HG02840 (cell line): ENCODE results near the gene POLR2M.

ENCODE experiments used
- ATAC-seq: cut with Tn5 transposase; IDR thresholded peaks from one replicate; pipeline ENCODE4 v1.9.1; 2021; ENCODE audit warnings: mild to moderate bottlenecking, moderate library complexity, moderate number of reproducible peaks; ENCODE audit not compliant: unreplicated experiment, low FRiP score

POLR2M gene

DNA sequence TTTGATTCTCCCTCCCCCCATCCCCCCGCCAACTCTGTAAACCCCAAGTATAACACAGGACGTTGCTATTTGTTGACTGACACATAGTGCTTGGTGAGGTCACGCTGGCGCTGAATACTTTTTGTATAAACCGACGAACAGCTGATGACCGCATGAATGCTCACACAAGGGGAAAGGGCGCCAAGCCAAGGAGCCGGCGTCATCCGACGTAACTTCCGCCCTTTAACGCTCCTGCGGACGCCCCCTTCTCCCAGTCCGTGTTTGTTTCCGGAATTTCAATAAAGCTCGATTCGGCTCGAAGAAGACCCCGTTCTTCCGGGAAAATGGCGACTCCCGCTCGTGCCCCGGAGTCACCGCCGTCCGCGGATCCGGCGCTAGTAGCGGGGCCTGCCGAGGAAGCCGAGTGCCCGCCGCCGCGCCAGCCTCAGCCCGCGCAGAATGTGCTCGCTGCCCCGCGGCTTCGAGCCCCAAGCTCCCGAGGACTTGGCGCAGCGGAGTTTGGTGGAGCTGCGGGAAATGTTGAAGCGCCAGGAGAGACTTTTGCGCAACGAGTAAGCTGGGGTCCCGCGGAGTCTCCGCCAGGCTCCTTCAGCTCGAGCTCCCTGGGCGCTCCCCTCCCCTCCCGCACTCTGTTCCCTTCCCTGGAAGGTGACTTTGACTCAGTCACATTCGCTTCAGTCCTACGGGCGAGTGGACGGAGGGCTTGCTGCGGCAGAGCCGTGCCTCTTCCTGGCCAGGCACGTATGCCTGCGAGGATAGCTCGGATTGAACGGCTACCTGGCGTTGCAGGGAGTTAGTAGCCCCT is at the start of gene POLR2M:
Gene POLR2M, plus strand, starts transcription at position 310 of the 805 bp plus-strand sequence. Its CDS starts 129 bp downstream, at position 439.
- ATAC-seq = peak; percentile 89

DNA sequence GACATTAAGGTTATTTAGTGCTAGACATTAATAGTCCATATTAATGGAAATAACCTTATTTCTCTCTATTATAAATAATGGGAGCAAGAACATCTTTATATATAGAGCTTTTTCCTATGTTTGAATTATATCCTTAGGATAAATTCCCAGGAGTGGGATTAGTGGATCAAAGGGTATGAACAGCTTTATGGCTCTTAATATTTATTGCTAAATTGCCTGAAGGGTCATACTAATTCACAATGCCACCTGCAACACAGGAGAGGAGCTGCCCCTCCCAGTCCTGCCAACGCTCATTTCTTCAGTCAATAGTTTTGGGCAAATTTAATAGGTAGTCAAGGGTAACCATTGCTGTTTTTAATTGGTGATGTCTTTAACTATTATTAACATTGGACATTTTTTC is 48.9 kb upstream of the POLR2M start:
- no peak for ATAC-seq

DNA sequence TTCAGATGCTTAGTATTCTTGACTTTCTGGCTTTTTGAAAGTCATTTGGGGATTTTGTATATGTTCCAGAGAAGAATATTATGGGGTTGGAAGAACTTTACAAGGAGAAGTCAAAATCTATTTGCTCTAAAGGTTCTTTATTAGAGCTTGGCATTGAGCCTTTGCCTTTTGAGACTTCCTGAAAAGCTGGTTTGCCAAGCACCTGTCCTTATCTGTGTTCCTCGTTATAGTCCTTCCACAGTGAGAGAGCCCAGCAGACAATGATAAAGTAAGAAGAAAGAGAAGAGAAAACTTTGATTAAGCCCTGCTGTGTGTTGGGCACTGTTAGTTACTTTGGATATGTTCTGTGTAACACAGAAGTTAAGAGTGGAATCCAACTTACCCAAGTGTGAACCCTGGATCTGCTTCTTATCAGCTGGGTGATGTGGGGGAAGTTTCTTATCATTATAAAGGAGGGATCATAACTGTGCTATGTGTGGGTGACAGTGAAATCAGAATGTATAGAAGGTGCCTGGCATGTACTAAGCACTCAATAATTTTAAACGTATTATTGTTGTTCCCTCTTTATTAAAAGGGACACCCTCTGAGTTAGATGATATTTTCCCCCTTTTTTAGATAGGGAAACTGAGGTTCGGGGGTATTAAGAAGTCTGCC is 44.3 kb upstream of the POLR2M start:
- no peak for ATAC-seq

- ATAC-seq = no peak
Observed at GRCh38 chr15:57662802-57663201, 43.7 kb upstream of the POLR2M start.

DNA sequence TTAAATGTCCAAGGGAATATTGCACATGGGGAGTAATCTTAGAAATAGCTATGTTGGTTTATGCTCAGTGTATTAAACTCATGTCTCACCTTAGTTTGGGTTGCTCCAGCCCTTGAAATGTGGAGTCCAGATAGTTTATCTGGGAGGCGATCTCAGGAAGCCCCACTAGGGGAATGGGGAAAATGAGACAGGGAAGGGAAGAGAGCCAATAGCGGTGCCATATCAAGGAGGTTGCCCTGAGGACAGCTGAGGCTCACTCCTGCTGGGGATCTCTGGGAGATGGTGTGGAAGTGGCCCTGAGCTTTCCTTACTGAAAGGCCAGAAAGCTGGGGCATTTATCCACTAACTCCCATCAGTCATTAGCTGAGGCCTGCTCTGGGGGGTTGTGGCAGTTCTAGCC is 43.3 kb upstream of the POLR2M start:
- no peak for ATAC-seq

DNA sequence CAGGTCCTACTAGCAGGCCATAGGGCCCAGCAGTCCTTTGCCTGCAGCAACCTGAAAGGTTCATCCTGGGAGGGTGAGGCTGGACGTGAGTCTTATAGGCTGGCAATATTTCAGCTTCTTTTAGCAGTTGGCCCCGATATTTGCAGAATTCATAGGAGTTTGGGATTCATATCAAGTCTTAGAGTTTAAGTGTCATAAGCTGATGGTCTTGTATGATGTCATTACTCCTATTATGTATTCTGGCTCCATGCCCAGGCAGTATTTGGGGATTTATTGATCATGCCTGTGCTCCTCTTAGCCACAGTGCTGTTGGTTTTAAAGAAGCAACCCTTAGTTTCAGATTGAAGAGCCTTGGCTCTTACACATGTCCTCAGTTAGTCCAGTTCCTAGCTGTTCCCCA is 41.3 kb upstream of the POLR2M start:
- no peak for ATAC-seq

DNA sequence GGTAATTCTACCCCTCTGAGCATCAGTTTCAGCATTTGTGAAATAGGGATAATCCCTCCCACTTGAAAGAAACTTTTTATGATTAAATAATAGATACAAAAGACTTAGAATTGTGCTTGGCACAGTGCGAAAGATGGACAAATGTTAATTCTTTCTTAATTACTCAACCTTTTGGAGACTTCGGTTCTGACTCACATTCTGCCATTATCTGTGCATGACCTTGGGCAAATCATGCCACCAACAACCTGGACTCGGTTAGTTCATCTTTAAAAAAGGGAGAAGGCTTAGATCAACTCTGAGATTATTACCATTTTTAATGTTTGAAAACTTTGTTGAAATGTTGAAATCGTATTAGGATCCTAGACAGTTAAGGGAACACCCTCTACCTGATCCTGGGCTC is 40.6 kb upstream of the POLR2M start:
- ATAC-seq = no peak

DNA sequence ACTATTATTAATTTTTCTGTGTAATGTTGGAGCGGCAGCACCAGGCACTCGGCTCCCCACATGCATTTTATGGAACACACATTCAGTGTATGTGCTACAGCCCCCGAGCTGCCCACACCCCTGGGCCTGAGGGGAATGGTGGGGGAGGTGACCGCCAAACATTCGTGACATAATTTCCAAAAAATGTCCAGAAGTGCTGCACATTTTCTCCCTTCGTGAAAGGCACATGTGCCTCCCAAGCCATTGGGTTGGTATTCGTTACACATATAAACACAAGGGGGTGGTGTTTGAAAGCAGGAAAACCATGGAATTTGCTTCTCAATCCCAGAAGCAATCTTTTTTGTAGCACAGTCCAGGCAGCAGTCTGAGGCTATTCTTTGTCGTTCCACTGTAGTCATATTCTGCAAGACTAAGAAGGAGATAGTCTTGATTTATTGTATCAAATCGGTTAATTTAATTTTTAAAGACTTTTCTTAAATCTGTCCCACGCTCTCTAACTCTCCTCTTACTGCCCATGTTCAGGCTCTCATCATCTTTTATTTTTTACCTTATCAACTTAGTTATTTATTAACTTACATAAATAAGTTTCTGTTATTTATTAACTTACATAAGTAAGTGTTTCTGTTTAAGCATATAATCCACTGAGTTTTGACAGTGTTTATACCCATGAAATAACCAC is 39.2 kb upstream of the POLR2M start:
- ATAC-seq = no peak

- no peak for ATAC-seq
Observed at GRCh38 chr15:57668016-57668415, 38.5 kb upstream of the POLR2M start.

DNA sequence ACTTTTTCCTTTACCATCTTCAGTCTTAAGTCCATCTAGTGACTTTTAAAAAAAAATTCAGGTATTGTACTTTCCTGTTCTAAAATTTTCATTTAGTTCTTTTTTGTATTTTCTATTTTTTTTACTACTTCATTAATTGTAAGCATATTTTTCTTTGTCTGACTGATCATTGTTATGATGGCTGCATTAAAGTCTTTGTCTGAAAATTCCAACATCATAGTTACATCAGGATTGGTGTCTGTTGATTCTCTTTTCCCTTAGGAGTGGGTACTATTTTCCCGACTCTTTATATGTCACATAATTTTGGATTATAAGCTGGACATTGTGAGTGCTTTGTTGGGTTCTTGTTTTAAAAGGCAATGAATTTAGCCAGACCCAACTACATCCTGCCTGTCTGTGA is 34.9 kb upstream of the POLR2M start:
- no peak for ATAC-seq

- no peak for ATAC-seq
Observed at GRCh38 chr15:57675481-57676181, 30.9 kb upstream of the POLR2M start.

DNA sequence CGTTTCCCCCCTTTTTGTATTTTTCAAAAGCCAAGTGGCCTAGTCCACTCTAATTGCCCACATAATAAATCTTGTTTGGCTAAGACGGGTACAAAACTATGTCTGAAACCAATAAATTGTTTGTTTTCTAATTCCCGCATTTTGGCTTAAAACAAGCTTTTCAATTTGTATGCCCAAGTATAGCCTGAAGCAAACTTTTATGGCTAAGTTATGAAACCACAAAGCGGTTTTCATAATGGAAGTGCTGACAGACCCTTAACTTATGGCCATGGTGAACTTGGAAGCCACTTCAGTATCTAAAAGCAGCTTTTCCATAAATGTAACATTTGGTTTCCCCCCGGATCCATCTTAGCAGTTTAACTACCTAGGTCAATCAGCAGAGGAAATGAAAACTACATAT is 29.9 kb upstream of the POLR2M start:
- ATAC-seq = no peak

- no peak for ATAC-seq
Observed at GRCh38 chr15:57677204-57677603, 29.3 kb upstream of the POLR2M start.

GRCh38 chr15:57680021-57680420 is 26.5 kb upstream of the POLR2M start:
- no peak for ATAC-seq

GRCh38 chr15:57681011-57681410 is 25.5 kb upstream of the POLR2M start:
- no peak for ATAC-seq

DNA sequence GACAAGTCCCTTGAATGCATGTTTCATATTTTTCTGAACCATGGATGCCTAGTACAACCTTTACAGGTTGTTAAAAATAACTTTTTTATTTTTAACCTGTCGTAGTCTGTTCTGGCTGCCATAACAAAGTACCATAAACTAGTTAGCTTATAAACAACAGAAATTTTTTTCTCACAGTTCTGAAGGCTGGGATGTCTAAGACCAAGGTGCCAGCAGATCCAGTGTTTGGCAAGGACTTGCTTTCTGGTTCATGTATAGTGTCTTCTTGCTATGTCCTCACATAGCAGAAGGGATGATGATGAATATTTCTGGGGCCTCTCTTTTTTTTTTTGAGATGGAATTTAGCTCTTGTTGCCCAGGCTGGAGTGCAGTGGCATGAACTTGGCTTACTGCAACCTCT is 23.0 kb upstream of the POLR2M start:
- ATAC-seq = no peak

GRCh38 chr15:57684491-57685151 is 21.9 kb upstream of the POLR2M start:
- no peak for ATAC-seq

DNA sequence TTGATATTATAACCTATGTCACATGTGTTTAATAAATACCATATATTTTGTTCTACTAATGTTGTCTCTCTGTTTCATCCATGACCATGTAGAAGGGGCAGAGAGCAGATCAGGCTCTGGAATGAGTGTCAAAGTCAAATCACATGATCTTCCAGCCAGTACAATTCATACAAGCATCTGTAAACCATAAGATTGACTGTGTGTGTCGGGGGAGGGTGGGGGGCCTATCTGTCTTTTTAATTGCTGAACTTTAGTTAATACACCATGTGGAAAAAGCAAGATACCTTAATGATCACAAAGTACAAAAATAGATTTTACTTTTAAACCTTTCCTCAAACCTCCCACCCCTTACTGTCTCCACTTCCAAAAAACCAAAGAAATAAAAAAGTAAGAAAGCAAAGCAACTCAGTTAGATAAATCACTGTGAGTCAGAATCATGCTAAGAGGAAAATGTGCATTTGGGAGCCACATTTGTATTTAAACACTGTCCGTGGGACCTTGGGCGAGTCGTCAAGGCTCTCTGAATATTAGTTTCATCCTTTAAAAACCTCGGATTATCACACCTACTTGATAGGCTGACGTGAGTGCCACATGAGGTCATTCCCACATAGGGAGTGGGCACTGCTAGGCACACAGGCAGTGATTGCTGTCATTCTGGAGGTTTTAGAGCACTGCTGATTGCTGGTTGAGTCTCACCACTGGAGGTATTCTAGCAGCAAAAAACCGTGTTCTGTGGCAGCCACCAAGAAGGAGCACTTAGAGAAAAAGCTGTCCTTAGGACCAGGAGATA is 21.0 kb upstream of the POLR2M start:
- ATAC-seq = no peak

GRCh38 chr15:57686657-57687056 is 19.9 kb upstream of the POLR2M start:
- ATAC-seq = no peak
